Body of pancreas (tissue), 4 donors: ENCODE measurements around the gene HDAC11. TPM values are rescaled to one million over a fixed set of nuclear protein-coding genes. Genes with fewer than 3 reads are reported as not detected.

ENCODE experiments used
- ATAC-seq: fragments of 150-250 bp; one replicate; pipeline ENCODE4 v1.9.1; 2016
- DNase-seq, 4 donors: peaks; one replicate each; pipeline ENCODE4 v3.0.0-alpha.2; 2019
- H3K27ac ChIP-seq, 4 donors: fragments of 200-600 bp; sonication (generic); 1 replicate in 3 of 4; 2 replicates in 1 of 4; pipeline versions ENCODE4 v1.5.1 to v1.6.1; 2016 to 2019; ENCODE audit warnings: mild to moderate bottlenecking in 1 of 4, mixed read lengths in 1 of 4, moderate library complexity in 1 of 4
- H3K27me3 ChIP-seq, 2 donors: fragments of 200-600 bp; sonication (generic); one replicate each; pipeline ENCODE4 v1.6.0; 2016; ENCODE audit warnings: mild to moderate bottlenecking in 1 of 2
- H3K36me3 ChIP-seq, 2 donors: fragments of 200-600 bp; sonication (generic); replicated peaks in 1 of 2; 2 replicates each; pipeline ENCODE4 v1.5.1; 2016; ENCODE audit warnings: low read depth in 2 of 2; ENCODE audit not compliant: insufficient read depth in 1 of 2
- H3K4me1 ChIP-seq: fragments of 200-600 bp; sonication (generic); one replicate; pipeline ENCODE4 v1.6.0; 2016
- H3K4me3 ChIP-seq, 2 donors: fragments of 200-600 bp; sonication (generic); 1 replicate in 1 of 2; 2 replicates in 1 of 2; pipeline ENCODE4 v1.5.1; 2016 to 2019
- H3K9me3 ChIP-seq, 3 donors: fragments of 200-600 bp; sonication (generic); 1 replicate in 2 of 3; 2 replicates in 1 of 3; pipeline ENCODE4 v1.5.1; 2016
- POLR2A ChIP-seq, 3 donors: fragments of 450-650 bp; IDR thresholded peaks; one replicate each; pipeline ENCODE4 v1.6.1; 2016; ENCODE audit warnings: antibody characterized with exemption in 3 of 3, mild to moderate bottlenecking in 2 of 3
- WGBS, 2 donors: methylation state at CpG; one replicate each; pipeline ENCODE4 v1.1.5; 2017; 5-methylcytosine and 5-hydroxymethylcytosine counted together
- intact Hi-C: fragments of 100-400 bp; cut with DNase I; formaldehyde crosslinking; loops from one replicate; pipeline ENCODE4 v1.15.1; 2023
- total RNA-seq, 2 donors: library from RNA; depleted of rRNA; stranded (reverse); fragments of >200 nt; gene quantifications; one replicate each; pipeline ENCODE4 v1.1.0, GENCODE V29; 2016
- TF ChIP-seq, protein P1 (sequence below), 7 experiments: fragments of 450-650 bp in 4 of 7; fragments of 200-600 bp in 3 of 7; sonication (generic) in 3 of 7; IDR thresholded peaks; one replicate each; pipeline ENCODE4 v1.5.1; 2016 to 2019; ENCODE audit warnings: antibody characterized with exemption in 7 of 7

Gene HDAC11
- total RNA-seq, 2 donors from 2014 or later, result 13.8 to 45.4 TPM

DNA sequence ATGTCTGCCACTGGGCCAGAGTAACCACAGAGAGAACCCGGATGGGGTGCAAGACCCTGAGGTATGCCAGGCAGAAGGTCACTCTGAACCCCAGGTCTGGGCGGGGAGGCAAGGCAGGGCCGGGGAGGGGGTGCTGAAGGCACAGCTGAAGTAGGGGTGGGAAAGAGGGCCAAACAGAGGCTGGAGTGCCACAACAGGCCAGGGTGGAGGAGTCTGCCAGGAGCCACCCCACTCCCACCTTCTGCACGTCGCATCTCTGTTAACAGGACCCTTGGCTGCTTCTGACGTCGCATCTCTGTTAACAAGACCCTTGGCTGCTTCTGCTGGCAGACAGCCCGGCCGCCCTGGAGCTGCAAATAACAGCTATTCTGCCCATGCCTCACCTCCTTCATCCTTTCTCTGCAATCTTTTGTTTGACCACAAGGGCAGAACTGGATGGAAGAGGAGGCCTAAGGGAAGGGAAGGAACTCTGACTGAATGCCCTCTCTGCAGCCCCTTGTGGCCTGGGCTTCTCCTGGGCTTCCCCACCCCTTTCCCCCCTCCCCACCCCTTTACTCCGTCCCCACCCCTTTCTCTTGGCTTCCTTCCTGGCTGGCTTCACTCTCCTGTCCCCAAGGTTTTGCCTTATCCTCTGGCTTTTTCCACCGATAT, 48.2 kb downstream of the HDAC11 start:
- H3K4me3 ChIP-seq, result no peak overlapping the region
- ATAC-seq (no peak), DNase-seq (no peak)
- no peaks in the 10 kb centered on the region for H3K9me3 ChIP-seq
- H3K27ac ChIP-seq, result no peak overlapping the region
- intact Hi-C loops, result no loop called here
- no peak for TF ChIP-seq POLR2A (IDR thresholded peaks at IDR 0.05)
- TF ChIP-seq, protein P1, sequence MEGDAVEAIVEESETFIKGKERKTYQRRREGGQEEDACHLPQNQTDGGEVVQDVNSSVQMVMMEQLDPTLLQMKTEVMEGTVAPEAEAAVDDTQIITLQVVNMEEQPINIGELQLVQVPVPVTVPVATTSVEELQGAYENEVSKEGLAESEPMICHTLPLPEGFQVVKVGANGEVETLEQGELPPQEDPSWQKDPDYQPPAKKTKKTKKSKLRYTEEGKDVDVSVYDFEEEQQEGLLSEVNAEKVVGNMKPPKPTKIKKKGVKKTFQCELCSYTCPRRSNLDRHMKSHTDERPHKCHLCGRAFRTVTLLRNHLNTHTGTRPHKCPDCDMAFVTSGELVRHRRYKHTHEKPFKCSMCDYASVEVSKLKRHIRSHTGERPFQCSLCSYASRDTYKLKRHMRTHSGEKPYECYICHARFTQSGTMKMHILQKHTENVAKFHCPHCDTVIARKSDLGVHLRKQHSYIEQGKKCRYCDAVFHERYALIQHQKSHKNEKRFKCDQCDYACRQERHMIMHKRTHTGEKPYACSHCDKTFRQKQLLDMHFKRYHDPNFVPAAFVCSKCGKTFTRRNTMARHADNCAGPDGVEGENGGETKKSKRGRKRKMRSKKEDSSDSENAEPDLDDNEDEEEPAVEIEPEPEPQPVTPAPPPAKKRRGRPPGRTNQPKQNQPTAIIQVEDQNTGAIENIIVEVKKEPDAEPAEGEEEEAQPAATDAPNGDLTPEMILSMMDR (IDR thresholded peaks at IDR 0.05), result no peak
- no peaks in the 10 kb centered on the region for H3K4me1 ChIP-seq
- no peaks in the 10 kb centered on the region for H3K27me3 ChIP-seq
- 62 to 71% methylated on average over 11 of the region's 11 CpGs for WGBS, 2 donors
- H3K36me3 ChIP-seq, result no peaks in the 10 kb centered on the region

- WGBS, 2 donors, result 64 to 82% methylated on average over 5 of the region's 5 CpGs
- Histone ChIP-seq H3K4me1 (no peaks in the 10 kb centered on the region), H3K9me3 (no peaks in the 10 kb centered on the region), H3K36me3 (no peaks in the 10 kb centered on the region), H3K27ac (no peak overlapping the region), H3K27me3 (no peaks in the 10 kb centered on the region), H3K4me3 (no peak overlapping the region)
- DNase-seq, result no peak
- ATAC-seq, result no peak
- intact Hi-C loops, result no loop called here
- no peak for TF ChIP-seq POLR2A (IDR thresholded peaks at IDR 0.05)
- TF ChIP-seq, protein P1 (IDR thresholded peaks at IDR 0.05), result no peak
These were observed 49.3 kb downstream of the HDAC11 start for GRCh38 chr3:13529196-13530112.

DNA sequence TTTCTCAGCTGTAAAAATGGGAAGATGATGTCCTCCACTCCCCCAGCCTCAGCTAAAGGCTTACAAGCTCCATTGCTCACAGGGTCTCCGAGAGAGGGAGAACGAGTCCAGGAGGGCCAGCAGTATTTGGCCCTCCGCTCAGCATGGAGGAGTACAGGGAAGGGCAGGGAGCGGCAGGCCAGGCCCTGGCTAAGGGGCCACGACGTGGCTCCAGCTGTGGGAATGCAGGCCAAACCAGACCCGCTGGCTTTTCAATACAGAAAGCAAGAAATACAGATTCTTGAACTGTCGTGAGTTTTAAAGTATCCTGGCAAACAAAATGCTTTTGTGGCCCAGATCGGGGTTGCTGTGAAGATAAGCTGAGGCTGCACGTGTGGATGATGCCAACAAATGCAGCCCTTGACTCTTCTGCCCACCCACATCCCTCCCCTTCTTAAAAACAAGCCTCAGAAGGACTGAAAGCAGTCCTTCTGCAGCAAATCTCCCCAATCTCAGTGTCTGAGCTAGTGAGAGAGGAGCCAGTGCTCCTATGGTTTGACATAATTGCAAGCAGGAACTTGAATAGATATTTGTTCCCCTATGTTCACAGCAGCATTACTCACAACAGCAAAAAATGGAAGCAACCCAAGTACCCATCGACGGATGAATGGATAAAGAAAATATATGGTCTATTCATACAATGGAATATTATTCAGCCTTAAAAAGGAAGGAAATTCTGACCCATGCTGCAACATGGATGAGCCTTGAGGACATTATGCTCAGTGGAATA, 50.3 kb downstream of the HDAC11 start:
- ATAC-seq, result no peak
- no peak for TF ChIP-seq POLR2A (IDR thresholded peaks at IDR 0.05)
- TF ChIP-seq, protein P1 (IDR thresholded peaks at IDR 0.05), result no peak
- Histone ChIP-seq H3K27me3 (no peaks in the 10 kb centered on the region), H3K36me3 (no peaks in the 10 kb centered on the region), H3K27ac (no peak overlapping the region), H3K4me3 (no peak overlapping the region), H3K9me3 (no peaks in the 10 kb centered on the region), H3K4me1 (no peaks in the 10 kb centered on the region)
- no peak for DNase-seq
- intact Hi-C loops, result no loop called here
- WGBS, 2 donors, result 79 to 82% methylated on average over 11 to 12 of the region's 12 CpGs

- intact Hi-C loops, result no loop called here
- WGBS, 2 donors, result 70 to 72% methylated on average over 6 to 7 of the region's 9 CpGs
- H3K4me3 ChIP-seq, result no peak overlapping the region
- H3K27ac ChIP-seq, result no peak overlapping the region
- no peaks in the 10 kb centered on the region for H3K36me3 ChIP-seq
- DNase-seq (no peak), ATAC-seq (no peak)
- no peaks in the 10 kb centered on the region for H3K9me3 ChIP-seq
- no peak for TF ChIP-seq POLR2A (IDR thresholded peaks at IDR 0.05)
- TF ChIP-seq, protein P1 (IDR thresholded peaks at IDR 0.05), result no peak
- no peaks in the 10 kb centered on the region for H3K27me3 ChIP-seq
- H3K4me1 ChIP-seq, result no peaks in the 10 kb centered on the region
These were observed 52.0 kb downstream of the HDAC11 start for GRCh38 chr3:13532085-13532484.
